Endometrial microvascular endothelial cells (primary cell): ENCODE measurements around the gene GPR62. TPM values are rescaled to one million over a fixed set of nuclear protein-coding genes. Genes with fewer than 3 reads are reported as not detected.

Experiments used
- in situ Hi-C: cut with HindIII; loops from 2 replicates; pipeline ENCODE4 v1.10.0; 2017; ENCODE audit warnings: low sequenced_read_pairs, low pct_unique_long_range_greater_than_20kb; ENCODE audit errors: inconsistent ontology term
- total RNA-seq: library from RNA; depleted of rRNA; stranded (reverse); fragments of >200 nt; gene quantifications from one replicate; pipeline ENCODE4 v1.2.3, GENCODE V29; 2015; ENCODE audit errors: inconsistent ontology term

GPR62 gene
- total RNA-seq, 1 donor from 2014 or later: not detected

DNA sequence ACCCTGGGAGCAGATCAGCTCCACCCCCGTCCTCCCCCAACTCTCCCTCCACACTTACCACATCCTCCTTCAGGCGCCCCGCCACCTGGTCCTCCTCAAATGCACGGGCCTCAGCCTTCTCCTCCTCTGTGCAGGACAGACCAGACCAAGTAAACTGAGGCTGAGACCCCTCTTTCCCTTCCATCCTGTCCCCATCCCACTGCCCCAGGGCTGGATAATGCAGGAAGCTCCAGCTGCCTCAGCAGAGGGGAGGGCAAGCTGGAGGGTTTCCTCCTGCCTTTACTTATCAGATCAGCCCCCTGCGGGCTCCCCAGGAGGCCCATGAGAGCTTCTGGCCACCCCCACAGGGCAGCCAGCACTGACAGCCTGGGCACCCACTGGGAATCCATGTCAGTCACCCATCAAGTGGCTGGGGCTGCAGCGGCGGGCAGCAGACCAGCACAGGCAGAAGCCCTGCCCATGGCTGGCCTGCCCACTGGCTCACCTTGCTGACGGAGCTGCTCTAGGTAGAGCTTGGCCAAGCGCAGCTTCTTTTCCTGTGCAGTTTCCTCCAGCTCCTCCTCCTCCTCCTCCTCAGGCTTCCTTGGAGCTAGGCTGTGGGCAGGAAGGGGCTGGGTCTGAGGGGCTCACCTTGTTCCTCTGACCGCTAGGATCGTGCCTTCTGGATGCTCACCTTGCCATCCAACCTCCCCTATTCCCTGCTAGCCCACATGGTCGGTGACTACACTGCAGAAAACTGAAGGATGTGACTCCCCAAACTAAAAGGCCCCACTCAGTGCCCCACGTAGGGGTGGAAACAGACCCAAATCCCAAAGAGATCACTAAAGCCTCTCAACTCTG, 17.4 kb upstream of the GPR62 start:
- in situ Hi-C loops: no loop called here

DNA sequence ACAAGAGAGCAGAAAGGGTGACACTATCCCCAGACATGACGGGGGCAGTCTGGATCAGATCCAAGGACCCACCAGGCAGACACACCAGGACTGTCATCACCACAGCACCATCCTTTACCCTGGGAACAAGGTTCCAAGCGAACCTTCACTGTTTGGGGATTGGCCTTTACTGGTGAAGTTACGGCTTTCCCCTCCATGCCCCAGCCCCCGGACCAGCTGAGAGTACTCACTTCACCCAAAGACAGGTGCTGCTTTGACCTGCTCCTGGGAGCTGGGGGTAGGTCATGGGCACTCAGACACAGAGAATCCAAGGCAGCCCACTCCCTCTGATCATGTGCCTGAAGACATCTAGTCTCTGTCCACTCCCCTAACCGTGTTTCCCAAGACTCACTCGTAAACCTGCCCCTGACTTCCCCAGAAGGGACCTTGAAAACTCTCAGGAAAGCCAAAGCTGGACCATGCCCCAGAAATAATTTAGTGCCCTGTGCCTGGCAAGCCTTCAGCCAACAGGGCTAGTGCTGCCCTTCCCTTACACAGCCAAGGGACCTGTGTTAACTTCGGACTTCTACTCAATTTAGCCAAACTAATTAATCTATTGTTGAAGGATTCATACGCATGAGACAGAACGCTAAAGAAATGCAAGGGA, 16.3 kb upstream of the GPR62 start:
- in situ Hi-C loops: no loop called here

DNA sequence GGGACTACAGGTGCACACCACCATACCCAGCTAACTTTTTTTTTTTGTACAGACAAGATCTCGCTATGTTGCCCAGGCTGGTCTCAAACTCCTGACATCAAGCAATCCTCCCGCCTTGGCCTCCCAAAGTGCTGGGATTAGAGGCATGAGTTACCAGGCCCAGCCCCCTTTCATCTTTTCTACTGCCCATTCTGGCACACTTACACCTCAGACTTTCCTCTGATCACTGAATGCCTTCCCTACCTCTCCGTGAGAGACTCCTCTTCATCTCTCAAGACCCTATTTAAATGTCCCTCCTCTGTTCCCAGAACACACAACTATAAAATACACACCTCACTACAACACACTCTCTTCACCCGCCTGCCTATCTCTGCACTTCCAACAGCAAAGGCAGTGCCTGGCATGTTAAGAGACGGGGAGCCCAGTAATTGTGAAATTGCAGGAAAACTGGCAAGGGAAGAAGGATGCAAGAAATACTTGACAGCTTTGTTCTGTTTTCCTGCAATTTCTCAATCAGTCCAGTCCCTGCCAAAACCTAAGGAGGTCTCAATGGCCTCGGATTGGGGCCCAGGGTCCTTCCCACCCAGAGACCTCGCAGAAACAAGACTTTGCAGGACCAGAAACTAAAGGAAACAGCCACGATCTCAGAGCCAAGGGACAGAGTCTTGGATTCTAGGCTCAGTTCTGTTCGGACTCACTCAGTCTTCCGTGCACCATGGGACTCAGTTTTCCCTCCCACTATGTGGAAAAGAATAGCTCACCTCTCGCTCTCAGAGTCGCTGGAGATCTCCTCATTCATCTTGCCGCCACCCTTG, 14.3 kb upstream of the GPR62 start:
- in situ Hi-C loops: no loop called here

DNA sequence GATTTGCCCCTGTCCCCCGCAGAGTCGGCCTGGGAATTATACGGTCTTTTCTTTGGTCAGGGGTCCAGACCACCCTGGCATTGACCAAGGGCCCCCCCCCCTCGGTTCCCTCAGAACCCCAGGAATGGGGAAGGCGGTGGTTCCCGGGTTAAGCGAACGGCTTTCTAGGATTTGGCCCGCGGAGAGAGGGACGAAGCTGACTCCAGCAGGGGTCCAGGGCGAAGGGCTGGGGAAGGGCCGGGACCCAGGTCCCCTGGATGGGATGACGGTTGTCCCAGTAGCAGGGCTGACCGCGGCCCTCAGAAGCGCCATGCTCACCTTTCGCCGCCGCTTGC, 13.8 kb upstream of the GPR62 start:
- in situ Hi-C loops: no loop called here

DNA sequence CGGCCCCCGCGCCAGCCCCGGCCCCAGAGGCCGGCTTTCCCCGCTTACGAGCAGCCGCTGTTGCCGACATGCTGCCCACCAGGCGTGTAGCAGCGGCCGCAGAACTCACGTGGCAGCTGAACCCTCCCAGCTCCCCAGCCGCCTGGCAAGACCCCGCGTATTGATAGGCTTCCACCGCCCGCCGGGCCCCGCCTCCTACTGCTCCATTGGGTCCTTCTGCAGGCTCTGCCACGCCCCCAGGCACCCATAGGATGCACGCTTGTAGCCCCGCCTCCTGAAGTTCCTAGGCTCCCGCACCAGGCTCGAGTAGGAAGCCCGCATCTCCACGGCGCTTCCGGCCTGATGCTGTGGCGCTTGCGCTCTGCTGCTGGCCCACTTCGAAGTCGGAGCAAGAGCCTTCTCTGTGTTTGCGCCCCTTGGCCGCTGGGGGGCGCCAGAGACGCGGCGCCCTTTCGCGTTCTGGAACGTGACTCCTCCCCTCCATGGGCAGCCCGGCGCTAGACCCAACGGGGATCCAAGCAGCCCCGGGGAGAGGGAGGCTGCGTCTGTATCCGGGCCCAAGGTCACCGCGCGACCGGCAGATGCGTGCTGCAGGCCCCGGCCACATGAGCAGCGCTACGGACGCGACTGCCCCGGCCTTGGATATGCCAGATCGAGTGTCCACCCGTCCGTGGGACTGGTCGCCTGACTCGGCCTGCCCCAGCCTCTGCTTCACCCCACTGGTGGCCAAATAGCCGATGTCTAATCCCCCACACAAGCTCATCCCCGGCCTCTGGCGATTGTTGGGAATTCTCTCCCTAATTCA, 13.2 kb upstream of the GPR62 start, which contains the start of the genes PARP3 and RRP9:
Gene PARP3, plus strand, starts transcription at position 566 of the 805 bp plus-strand sequence. CDS start 993 bp downstream, outside the sequence.
Gene RRP9, minus strand, starts transcription at position 107 of the 805 bp plus-strand sequence. Its CDS starts 37 bp downstream, at position 70.
- in situ Hi-C loops: no loop called here

DNA sequence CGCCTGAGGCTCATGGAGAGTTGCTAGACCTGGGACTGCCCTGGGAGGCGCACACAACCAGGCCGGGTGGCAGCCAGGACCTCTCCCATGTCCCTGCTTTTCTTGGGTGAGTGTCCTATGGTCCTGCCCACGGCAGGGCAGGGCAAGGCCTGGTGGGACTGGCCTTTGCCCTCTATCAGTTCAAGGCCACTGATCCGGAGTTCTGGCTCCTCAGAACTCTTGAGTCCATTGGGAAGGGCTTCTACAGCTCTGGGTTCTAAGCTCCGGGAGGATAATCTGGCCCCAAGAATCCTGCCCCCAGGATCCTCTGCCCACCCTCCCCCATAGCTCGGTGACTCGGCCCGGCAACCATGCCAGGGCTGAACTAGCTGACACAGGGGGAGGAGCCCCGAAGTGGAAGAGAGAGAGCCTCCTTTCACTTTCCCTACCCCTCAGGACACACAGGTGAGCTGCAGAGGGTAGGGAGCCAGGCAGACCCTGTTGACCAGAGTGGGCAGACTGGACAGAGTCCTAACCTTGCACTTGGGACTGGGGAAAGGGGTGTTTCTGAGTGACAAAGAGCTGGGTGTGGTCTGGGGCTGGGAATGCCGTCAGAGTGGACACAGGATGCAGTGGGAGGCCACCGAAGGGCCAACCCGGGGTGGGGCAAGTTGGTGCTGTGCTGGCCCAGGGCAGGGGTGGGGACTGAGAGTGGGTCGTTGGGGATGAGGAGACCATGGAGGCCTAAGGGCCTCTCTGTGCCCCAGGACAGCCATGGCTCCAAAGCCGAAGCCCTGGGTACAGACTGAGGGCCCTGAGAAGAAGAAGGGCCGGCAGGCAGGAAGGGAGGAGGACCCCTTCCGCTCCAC, 12.4 kb upstream of the GPR62 start:
- in situ Hi-C loops: no loop called here

DNA sequence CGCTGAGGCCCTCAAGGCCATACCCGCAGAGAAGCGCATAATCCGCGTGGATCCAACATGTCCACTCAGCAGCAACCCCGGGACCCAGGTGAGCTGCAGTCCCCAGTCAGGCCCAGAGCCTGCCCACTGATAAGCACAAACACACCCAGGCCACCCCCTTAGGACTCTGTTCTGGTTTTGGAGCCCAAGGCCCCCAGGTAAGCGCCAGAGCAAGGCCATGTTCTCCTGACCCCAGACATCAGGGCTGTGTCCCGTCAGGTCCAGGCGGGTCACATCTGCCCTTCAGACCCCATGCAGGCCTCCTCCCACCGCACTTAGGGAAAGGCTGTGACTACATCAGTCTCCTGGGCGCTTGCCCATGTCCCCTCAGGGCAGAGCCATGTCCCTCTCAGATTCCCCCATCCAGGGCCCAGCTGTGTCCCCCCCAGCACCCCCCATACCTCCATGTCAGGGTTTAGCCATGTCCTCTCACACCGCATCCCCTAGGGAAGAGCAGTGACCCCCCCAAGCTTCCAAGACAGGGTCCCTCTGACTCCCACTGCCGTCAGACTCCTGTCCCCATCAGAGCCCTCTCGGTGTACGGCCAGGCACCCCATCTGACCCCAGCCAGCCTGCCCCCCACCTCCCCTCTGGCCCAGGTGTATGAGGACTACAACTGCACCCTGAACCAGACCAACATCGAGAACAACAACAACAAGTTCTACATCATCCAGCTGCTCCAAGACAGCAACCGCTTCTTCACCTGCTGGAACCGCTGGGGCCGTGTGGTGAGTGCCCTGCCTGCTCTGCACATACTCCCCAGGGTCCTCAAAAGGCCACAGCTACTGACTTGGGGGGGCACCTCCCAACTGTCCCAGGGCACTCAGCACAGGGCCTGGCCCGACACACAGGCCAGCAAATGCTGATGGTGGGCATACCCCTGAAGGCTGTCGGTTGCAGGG, 11.5 kb upstream of the GPR62 start:
- in situ Hi-C loops: no loop called here

DNA sequence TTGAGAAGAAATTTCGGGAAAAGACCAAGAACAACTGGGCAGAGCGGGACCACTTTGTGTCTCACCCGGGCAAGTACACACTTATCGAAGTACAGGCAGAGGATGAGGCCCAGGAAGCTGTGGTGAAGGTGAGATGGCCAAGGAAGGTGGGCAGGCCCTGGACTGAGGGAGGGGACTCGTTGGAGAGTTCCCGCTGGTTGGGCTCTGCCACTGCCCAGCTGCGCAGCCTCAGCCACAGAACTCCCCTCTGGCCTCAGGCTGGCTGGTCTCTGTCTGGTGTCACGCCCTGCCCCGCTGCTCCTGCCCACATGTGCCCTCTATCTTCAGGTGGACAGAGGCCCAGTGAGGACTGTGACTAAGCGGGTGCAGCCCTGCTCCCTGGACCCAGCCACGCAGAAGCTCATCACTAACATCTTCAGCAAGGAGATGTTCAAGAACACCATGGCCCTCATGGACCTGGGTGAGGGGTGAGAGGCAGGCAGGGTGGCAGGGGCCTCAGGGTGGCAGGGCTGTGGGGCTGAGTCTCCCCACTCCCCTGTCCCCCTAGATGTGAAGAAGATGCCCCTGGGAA, 10.6 kb upstream of the GPR62 start:
- in situ Hi-C loops: no loop called here

DNA sequence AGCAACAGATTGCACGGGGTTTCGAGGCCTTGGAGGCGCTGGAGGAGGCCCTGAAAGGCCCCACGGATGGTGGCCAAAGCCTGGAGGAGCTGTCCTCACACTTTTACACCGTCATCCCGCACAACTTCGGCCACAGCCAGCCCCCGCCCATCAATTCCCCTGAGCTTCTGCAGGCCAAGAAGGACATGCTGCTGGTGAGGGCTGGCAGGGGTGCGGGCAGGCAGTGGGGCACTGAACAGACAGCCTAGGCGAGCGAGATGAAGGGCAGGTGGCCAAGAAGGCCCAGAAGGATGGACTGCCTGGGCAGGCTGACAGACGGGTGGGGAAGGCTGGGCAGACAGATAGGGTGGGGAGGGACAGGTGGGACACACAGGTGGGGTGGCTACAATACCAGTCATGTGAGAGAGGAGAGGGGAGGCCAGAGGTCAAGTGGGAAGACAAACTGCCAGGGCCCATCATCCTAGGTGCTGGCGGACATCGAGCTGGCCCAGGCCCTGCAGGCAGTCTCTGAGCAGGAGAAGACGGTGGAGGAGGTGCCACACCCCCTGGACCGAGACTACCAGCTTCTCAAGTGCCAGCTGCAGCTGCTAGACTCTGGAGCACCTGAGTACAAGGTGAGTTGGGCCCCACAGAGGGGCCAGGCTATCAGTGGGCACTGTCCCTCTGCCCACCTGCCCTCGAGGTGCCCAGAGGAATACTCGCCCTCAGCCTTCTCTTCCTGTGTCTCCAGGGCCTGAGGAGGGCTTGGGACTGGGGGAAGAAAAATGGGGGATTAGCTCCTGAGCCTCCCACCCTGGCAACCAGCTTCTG, 9.9 kb upstream of the GPR62 start:
- in situ Hi-C loops: no loop called here

DNA sequence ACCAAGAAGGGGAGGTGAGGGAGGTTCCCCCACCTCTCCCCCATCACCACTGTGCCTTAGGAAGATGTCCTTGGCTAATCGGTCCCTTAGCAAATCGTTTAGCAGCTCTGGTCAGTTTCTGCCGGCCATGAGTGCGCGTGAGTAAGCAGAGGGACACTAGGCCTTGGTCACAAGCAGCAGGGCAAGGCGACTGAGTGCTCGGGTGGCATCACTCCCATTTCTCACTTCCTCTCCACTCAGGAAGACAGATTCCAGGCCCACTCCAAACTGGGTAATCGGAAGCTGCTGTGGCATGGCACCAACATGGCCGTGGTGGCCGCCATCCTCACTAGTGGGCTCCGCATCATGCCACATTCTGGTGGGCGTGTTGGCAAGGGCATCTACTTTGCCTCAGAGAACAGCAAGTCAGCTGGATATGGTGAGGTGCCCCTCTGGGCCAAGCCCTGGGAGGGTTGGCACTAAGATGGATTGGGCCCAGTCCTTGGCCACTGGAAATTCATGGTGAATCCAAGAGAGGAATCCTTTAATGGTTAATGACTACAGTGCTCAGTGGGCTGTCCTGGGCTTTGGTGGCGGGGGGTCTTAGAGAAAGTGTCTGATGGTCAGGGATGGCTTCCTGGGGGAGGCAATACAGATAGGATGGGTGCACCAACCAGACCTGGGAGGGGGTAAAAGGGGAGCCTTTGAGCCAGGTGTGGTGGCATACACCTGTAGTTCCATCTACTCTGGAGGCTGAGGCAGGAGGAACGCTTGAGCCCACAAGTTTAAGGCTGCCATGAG, 9.1 kb upstream of the GPR62 start:
- in situ Hi-C loops: no loop called here

DNA sequence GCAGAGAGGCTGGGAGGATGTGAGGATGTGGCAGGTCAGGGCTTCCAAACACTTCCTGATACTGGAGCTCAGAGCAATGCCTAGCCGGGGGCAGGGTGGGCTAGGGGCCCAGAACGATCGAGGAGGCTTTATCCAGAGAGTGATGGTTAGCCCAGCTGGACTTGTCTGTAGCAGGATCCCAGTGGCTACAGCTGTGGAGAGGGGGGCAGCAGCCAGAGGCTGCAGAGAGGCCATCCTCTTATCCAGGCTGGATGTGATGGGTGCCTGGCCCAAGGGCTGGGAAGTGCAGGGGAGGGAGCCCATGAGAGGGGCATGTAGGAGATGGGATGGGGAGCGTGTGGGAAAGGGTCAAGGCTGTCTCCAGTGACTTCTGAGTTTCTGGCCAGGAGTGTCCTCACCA, 8.4 kb upstream of the GPR62 start:
- in situ Hi-C loops: no loop called here

DNA sequence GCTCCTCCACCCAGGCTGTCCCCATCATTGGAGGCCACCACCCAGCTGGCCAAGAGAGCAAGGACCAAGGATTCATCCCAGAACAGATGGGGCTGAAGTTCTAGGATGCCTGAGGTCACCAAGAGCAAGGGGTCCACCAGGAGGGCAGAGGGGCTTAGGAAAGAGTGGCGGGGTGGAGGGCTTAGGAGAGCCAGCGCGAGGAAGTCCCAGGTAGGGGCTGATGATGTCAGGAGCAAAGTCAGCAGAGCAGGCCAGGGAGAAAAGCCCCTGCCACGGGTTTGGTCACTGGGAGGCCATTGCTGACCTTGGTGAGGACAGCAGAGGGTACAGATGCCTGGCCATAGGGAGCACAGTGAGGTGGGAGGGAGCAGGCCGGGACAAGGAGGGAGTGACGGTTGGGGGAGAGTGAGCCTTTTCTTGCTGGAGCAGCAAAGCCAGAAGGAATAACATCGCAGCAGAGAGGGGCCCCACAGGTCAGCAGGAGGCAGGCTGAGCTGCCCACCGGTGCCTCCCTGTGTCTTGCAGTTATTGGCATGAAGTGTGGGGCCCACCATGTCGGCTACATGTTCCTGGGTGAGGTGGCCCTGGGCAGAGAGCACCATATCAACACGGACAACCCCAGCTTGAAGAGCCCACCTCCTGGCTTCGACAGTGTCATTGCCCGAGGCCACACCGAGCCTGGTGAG, 7.8 kb upstream of the GPR62 start:
- in situ Hi-C loops: no loop called here

DNA sequence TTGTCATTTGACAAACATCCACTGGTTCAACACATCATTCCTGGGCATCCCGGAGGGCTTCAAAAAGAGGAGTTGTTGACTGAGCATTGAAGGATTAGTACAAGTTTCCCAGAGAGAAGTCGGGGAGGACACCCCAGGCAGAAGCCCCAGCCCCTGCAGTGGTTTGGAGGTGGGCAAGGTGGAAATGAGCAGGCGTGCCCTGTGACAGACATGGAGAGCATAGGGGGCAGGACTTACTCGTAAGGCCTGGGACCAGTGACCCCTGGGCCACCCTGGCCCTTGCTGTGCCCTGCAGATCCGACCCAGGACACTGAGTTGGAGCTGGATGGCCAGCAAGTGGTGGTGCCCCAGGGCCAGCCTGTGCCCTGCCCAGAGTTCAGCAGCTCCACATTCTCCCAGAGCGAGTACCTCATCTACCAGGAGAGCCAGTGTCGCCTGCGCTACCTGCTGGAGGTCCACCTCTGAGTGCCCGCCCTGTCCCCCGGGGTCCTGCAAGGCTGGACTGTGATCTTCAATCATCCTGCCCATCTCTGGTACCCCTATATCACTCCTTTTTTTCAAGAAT, 7.1 kb upstream of the GPR62 start:
- in situ Hi-C loops: no loop called here

DNA sequence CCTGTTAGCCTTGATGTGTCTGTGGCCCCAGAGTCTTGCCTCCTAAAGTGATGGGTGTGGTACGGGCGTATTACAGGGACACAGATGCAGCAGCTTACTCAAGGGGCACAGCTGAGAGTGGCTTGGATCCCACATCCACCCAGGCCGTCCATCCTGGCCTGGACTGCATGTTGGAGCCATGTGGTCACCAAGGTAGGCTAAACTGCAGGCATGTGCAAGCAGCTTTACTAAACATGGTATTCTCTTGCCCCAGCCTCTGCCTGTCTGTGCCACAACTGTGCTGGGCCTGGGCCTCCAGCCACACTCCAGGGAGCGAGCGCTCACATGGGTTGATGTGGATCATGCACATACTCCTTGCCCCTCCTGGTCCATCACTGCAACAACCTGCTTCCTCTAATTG, 6.1 kb upstream of the GPR62 start:
- in situ Hi-C loops: no loop called here
